ENCODE measurements around the gene CNTLN. TPM values are rescaled to one million over a fixed set of nuclear protein-coding genes. Genes with fewer than 3 reads are reported as not detected.

The CNTLN gene
- total and polyA plus RNA-seq, 2 of the 8 experiments (the other 6 are each of a cell fraction or from before 2014, with no cell fraction given): 4.8 to 10.8 TPM

DNA sequence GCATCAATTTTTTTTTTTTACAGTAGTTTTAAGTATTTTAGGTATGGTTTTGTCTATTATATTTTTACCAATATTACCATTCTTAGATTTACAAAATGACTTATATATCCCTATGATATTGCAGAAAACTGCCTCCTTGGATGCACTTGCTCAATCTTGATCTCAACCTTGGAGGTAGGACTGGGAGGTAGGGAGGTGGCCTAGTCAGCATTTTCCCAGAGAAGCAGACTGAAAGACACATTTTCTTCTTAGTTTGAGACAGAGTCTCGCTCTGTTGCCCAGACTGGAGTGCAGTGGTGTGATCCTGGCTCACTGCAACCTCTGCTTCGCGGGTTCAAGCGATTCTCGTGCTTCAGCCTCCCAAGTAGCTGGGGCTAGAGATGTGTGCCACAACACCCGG is 268.7 kb downstream of the CNTLN start:
- no peak overlapping the region for H3K56ac ChIP-seq (replicated peaks; ENCODE audit: insufficient read length, low read depth, low read length)
- H3K4me2 ChIP-seq (ENCODE audit: insufficient read depth in 1 of 2, low read depth in 2 of 2, low read length in 2 of 2): no peak overlapping the region
- no peaks in the 10 kb centered on the region for H3K9me3 ChIP-seq (ENCODE audit: insufficient read depth in 2 of 2, low read depth in 1 of 2, low read length in 1 of 2)
- no peak overlapping the region for H3K9ac ChIP-seq (replicated peaks in 1 of 4; ENCODE audit: extremely low read depth in 1 of 4, low read depth in 3 of 4, low read length in 3 of 4)
- no peak for DNase-seq (ENCODE audit: low read depth in 1 of 2, low spot score in 2 of 2)
- no peak for FAIRE-seq
- H4K91ac ChIP-seq (replicated peaks; ENCODE audit: insufficient read length, low read length): no peak overlapping the region
- H3K4me3 ChIP-seq (ENCODE audit: extremely low read depth in 1 of 4, insufficient read depth in 2 of 4, low read depth in 3 of 4, low read length in 4 of 4): no peak overlapping the region
- no peak overlapping the region for H2BK20ac ChIP-seq (ENCODE audit: low read length)
- H3K79me2 ChIP-seq (ENCODE audit: control insufficient read depth in 1 of 2, insufficient read depth in 2 of 2, low read length in 2 of 2): no peaks in the 10 kb centered on the region
- CTCF ChIA-PET (ENCODE audit: partially characterized antibody): interaction anchor here (0.6 to 5.4 kb wide), 7 partner anchors 11 to 340 kb away, joined by 3 to 31 read pairs (median 7); no protein-coding TSS in a partner anchor
- H4K20me1 ChIP-seq (replicated peaks in 1 of 2; ENCODE audit: control insufficient read depth in 1 of 2, insufficient read depth in 2 of 2, low read length in 2 of 2): no peaks in the 10 kb centered on the region
- 92% methylated on average over 6 of the region's 6 CpGs; no CpG with 5 or more reads in 1 of the 2 experiments for WGBS, 2 experiments (ENCODE audit: extremely low coverage in 1 of 2, insufficient coverage in 1 of 2, insufficient read length in 1 of 2, insufficient replicate concordance in 2 of 2, low coverage in 1 of 2, low lambda C conversion rate in 2 of 2, missing lambda C conversion rate in 1 of 2)
- H2BK120ac ChIP-seq (replicated peaks; ENCODE audit: low read depth, low read length): no peak overlapping the region
- POLR2A ChIA-PET (ENCODE audit: partially characterized antibody): no interaction called here
- H3K36me3 ChIP-seq (ENCODE audit: control insufficient read depth in 2 of 4, insufficient read depth in 4 of 4, low read length in 3 of 4): no peaks in the 10 kb centered on the region
- H2AFZ ChIP-seq (ENCODE audit: low read length): no peak overlapping the region
- no peak overlapping the region for H2AK5ac ChIP-seq (ENCODE audit: low read depth, low read length)
- no peak overlapping the region for H3K14ac ChIP-seq (ENCODE audit: insufficient read length)
- no peak overlapping the region for H2BK15ac ChIP-seq (ENCODE audit: low read length)
- no peaks in the 10 kb centered on the region for H3K79me1 ChIP-seq (ENCODE audit: low read depth, low read length)
- H3K23me2 ChIP-seq (ENCODE audit: low read depth, low read length): no peaks in the 10 kb centered on the region
- H3K23ac ChIP-seq (ENCODE audit: insufficient read length): no peak overlapping the region
- no peak overlapping the region for H2BK12ac ChIP-seq (ENCODE audit: low read depth, low read length)
- H3K4ac ChIP-seq (replicated peaks; ENCODE audit: insufficient read length, low read depth, low read length): no peak overlapping the region
- no peak overlapping the region for H2BK5ac ChIP-seq (ENCODE audit: low read depth, low read length)
- TF ChIP-seq RXRA (IDR thresholded peaks at IDR 0.05; ENCODE audit: insufficient read depth, low read depth, low read length) (no peak), CBX5 (IDR thresholded peaks at IDR 0.05; ENCODE audit: low read depth, low read length) (no peak), CHD2 (IDR thresholded peaks at IDR 0.05; ENCODE audit: low read length) (no peak), GTF2F1 (IDR thresholded peaks at IDR 0.05; ENCODE audit: borderline replicate concordance, low read depth, low read length) (no peak), CEBPB (IDR thresholded peaks at IDR 0.05; ENCODE audit: low read depth, low read length) (no peak), TBP (IDR thresholded peaks at IDR 0.05; ENCODE audit: low read depth, low read length) (no peak)
- no peaks in the 10 kb centered on the region for H3K27me3 ChIP-seq (replicated peaks in 1 of 4; ENCODE audit: control insufficient read depth in 3 of 4, extremely low read depth in 1 of 4, insufficient read depth in 3 of 4, low read length in 3 of 4)
- no peak overlapping the region for H3K27ac ChIP-seq (ENCODE audit: low read depth, low read length)
- peaks cover 0 to 3% (median 0%) of the 10 kb centered on the region in 4 experiments; a peak in 2 of 7 replicates for H3K4me1 ChIP-seq (replicated peaks in 1 of 4; ENCODE audit: control insufficient read depth in 3 of 4, insufficient read depth in 4 of 4, low read length in 3 of 4)
- H4K5ac ChIP-seq (ENCODE audit: insufficient read length, low read depth, low read length): no peak overlapping the region
- H4K8ac ChIP-seq (ENCODE audit: extremely low read depth, insufficient read depth, low read length): no peak overlapping the region
- H3K18ac ChIP-seq (ENCODE audit: extremely low read depth, low read length): no peak overlapping the region
